ENCODE results near the gene PLEK2. TPM values are rescaled to one million over a fixed set of nuclear protein-coding genes. Genes with fewer than 3 reads are reported as not detected.
A peak's percentile ranks its signal among the peaks of the same experiment; 100 is the strongest.

Gene PLEK2
- polyA plus RNA-seq, 1 donor (not counting 4 experiments of a cell fraction or from before 2014, with no cell fraction given): 219 TPM

DNA sequence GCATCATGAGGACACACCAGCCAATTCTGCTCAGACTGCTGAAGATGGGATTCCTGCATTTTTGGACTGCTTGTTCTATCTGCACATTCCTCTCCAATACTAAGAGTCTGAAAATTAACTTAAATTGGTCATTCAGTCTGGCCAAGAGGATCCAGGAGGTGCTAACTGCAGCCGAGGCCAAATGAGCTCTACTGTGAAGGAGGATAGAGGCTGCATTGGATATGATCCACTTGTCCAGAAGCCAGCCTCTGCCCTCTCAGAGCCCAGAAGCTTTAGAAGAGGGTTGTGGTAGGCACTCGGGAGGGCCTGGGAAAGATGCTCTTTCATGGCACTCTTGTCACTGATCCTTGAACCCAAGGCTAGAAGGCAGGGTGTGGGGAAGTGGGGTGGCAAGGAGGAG, 37.1 kb upstream of the PLEK2 start:
- H3K9me1 ChIP-seq (ENCODE audit: control insufficient read depth, extremely low read depth, insufficient read depth, low read length): no peaks in the 10 kb centered on the region
- H3K79me2 ChIP-seq (ENCODE audit: control insufficient read depth, insufficient read depth, low read length): no peaks in the 10 kb centered on the region
- H3K4me3 ChIP-seq (ENCODE audit: control insufficient read depth in 2 of 3, extremely low read depth in 1 of 3, insufficient read depth in 2 of 3, low read depth in 1 of 3, low read length in 3 of 3): no peak overlapping the region
- no peak overlapping the region for H3K27ac ChIP-seq (ENCODE audit: control insufficient read depth, insufficient read depth, low read length)
- peaks cover 32% of the 10 kb centered on the region for H3K4me1 ChIP-seq (ENCODE audit: control insufficient read depth, extremely low read depth, insufficient read depth, low read length)
- FAIRE-seq (no peak), DNase-seq (ENCODE audit: low read depth, low spot score) (no peak)
- no peaks in the 10 kb centered on the region for H3K36me3 ChIP-seq (ENCODE audit: control insufficient read depth in 2 of 2, extremely low read depth in 1 of 2, insufficient read depth in 2 of 2, low read length in 2 of 2)
- peaks cover 2% of the 10 kb centered on the region for H3K9me3 ChIP-seq (ENCODE audit: control insufficient read depth, low read depth, low read length)
- no peak overlapping the region for H3K9ac ChIP-seq (ENCODE audit: control insufficient read depth, extremely low read depth, insufficient read depth, low read length)
- H2AFZ ChIP-seq (ENCODE audit: control insufficient read depth, low read length): no peak overlapping the region
- no peaks in the 10 kb centered on the region for H4K20me1 ChIP-seq (ENCODE audit: control insufficient read depth, extremely low read depth, insufficient read depth, low read length)
- H3K4me2 ChIP-seq (ENCODE audit: control insufficient read depth, extremely low read depth, insufficient read depth, low read depth, low read length): no peak overlapping the region
- H3K27me3 ChIP-seq (ENCODE audit: control insufficient read depth, extremely low read depth, insufficient read depth, low read length): no peaks in the 10 kb centered on the region
- dilution Hi-C loops (cut with MboI; ENCODE audit: extremely low pct_ligation_motif_present, low sequenced_read_pairs): no loop called here
- TF ChIP-seq, protein P1, sequence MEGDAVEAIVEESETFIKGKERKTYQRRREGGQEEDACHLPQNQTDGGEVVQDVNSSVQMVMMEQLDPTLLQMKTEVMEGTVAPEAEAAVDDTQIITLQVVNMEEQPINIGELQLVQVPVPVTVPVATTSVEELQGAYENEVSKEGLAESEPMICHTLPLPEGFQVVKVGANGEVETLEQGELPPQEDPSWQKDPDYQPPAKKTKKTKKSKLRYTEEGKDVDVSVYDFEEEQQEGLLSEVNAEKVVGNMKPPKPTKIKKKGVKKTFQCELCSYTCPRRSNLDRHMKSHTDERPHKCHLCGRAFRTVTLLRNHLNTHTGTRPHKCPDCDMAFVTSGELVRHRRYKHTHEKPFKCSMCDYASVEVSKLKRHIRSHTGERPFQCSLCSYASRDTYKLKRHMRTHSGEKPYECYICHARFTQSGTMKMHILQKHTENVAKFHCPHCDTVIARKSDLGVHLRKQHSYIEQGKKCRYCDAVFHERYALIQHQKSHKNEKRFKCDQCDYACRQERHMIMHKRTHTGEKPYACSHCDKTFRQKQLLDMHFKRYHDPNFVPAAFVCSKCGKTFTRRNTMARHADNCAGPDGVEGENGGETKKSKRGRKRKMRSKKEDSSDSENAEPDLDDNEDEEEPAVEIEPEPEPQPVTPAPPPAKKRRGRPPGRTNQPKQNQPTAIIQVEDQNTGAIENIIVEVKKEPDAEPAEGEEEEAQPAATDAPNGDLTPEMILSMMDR (optimal IDR thresholded peaks at IDR 0.05 in 1 of 3, IDR thresholded peaks at IDR 0.05 in 1 of 3, conservative IDR thresholded peaks at IDR 0.05 in 1 of 3; ENCODE audit: extremely low read depth in 1 of 3, insufficient read depth in 2 of 3, low read length in 3 of 3): no peak
- no peak for TF ChIP-seq EZH2 (IDR thresholded peaks at IDR 0.05; ENCODE audit: low read length)

DNA sequence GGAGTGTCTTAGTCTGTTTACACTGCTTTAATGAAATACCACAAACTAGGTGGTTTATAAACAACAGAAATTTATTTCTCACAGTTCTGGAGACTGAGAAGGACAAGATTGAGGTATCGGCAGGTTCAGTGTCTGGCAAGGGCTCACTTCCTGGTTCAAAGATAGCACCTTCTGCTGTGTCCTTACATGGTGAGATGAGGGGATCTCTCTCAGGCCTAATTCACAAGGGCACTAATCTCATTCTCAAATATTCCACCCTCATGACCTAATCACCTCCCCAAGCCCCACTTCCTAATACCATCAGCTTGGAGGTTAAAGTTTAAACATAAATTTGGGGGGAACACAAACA, 35.0 kb upstream of the PLEK2 start:
- Histone ChIP-seq H3K79me2 (ENCODE audit: control insufficient read depth, insufficient read depth, low read length) (no peaks in the 10 kb centered on the region), H3K9me1 (ENCODE audit: control insufficient read depth, extremely low read depth, insufficient read depth, low read length) (no peaks in the 10 kb centered on the region), H3K4me3 (ENCODE audit: control insufficient read depth in 2 of 3, extremely low read depth in 1 of 3, insufficient read depth in 2 of 3, low read depth in 1 of 3, low read length in 3 of 3) (no peak overlapping the region), H3K27ac (ENCODE audit: control insufficient read depth, insufficient read depth, low read length) (no peak overlapping the region), H3K36me3 (ENCODE audit: control insufficient read depth in 2 of 2, extremely low read depth in 1 of 2, insufficient read depth in 2 of 2, low read length in 2 of 2) (no peaks in the 10 kb centered on the region), H4K20me1 (ENCODE audit: control insufficient read depth, extremely low read depth, insufficient read depth, low read length) (no peaks in the 10 kb centered on the region), H3K4me1 (ENCODE audit: control insufficient read depth, extremely low read depth, insufficient read depth, low read length) (peaks cover 48% of the 10 kb centered on the region), H3K9me3 (ENCODE audit: control insufficient read depth, low read depth, low read length) (peaks cover 2% of the 10 kb centered on the region), H3K4me2 (ENCODE audit: control insufficient read depth, extremely low read depth, insufficient read depth, low read depth, low read length) (no peak overlapping the region), H3K27me3 (ENCODE audit: control insufficient read depth, extremely low read depth, insufficient read depth, low read length) (no peaks in the 10 kb centered on the region), H3K9ac (ENCODE audit: control insufficient read depth, extremely low read depth, insufficient read depth, low read length) (no peak overlapping the region), H2AFZ (ENCODE audit: control insufficient read depth, low read length) (peak overlapping the region; percentile 54)
- no peak for DNase-seq (ENCODE audit: low read depth, low spot score)
- FAIRE-seq: peak; percentile 82
- TF ChIP-seq, protein P1 (optimal IDR thresholded peaks at IDR 0.05 in 1 of 3, IDR thresholded peaks at IDR 0.05 in 1 of 3, conservative IDR thresholded peaks at IDR 0.05 in 1 of 3; ENCODE audit: extremely low read depth in 1 of 3, insufficient read depth in 2 of 3, low read length in 3 of 3): no peak
- no peak for TF ChIP-seq EZH2 (IDR thresholded peaks at IDR 0.05; ENCODE audit: low read length)
- dilution Hi-C loops (cut with MboI; ENCODE audit: extremely low pct_ligation_motif_present, low sequenced_read_pairs): no loop called here
